ENCODE measurements around the gene PRDM16.
A peak's percentile ranks its signal among the peaks of the same experiment; 100 is the strongest.

Gene PRDM16

DNA sequence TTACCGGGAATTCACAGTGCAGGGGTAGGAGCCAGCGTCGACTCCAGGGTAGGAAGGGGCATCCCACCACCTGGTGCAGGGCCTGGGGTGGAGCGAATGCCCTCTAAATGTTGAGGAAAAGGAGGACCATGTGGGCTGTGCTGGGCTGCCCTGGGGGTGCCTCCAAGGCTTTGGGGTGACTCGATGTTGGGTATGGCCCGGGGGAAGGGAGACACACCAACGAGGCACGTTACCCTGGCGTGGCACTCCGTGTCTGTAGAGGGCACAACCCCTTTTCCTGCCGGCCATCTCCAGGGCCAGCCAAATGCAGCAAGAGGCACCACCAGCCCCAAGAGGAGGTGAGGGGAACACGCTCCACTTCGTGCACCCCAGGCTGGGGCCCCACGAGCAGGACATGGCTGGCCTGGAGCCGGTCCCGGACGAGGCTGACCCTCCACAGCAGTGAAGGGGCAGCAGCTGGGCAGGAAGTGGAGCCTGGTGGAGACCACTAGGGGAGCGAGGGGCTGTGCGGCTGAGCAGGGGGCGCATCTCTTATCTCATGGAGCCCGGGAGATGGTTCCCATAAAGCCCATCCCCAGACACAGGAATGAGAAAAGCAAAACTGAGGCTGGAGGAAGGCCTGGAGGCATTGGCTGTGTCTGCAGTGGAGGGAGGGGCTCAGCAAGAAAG is 36.5 kb upstream of the PRDM16 start:
- no peak for DNase-seq (ENCODE audit: low spot score)

DNA sequence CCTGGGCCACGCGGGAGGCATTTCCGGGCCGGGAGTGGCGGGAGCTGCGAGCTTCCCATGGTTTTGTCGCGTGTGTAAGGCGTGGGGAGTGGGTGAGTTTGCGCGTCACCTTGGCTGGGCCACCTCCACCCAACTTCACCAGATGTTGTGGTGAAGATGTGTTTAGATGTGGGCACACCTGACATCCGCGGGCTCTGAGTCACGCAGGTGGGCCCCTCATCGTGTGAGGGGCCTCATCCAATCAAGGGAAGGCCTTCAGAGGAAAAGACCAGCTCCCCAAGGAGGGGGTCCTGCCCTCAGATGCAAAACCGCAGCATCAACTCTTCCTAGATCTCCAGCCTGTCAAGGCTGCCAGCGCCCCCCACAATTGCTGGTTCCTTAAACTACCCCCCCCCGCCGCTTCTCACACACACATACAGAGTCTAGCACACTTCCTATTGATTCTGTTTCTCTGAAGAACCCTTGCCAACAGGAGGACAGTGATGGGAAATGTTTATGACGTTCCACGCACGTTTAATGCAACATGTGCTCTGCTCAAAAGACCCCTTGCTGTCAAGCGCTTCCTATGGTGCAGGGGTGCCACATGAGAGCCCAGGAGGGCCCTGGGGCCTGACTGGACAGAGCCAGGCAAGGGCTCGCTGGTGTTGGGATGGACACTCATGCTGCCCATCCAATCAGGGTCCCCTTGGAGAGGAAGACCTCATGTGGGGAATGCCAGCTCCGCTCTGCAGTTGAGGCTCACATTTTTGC is 35.8 kb upstream of the PRDM16 start:
- peak; percentile 36 for DNase-seq (ENCODE audit: low spot score)

DNA sequence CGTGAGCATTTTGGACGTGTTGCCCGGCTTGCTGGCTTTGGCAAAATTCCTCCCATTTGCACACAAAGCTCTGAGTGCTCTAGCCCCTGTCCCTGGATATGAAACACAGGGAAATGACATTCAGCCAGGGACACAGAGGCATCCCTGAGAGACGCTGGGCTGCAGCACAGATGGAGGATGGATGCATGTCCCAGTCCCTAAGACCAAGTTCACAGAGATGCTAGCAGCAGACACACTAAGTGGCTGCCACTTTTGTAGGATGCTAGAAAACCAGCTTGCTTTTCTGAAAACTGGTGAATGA is 35.3 kb upstream of the PRDM16 start:
- DNase-seq (ENCODE audit: low spot score): no peak

DNA sequence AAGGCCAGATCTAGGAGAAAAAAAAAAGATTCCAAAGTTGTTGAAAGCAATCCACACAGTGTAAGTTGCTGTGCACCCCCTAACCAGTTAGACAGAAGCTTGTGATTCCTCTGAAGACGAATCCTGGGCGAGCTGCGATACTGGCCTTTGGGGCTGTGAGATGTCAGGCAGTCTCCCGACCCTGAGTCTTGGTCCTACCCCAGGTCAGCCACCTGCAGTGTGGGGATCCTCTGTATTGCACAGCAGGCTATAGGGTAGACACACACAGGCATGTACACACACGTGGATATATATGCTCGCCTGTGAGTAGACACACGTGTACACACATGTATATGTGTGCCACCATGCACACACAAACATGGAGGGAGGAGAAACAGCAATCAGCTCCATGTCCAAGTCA is 34.8 kb upstream of the PRDM16 start:
- no peak for DNase-seq (ENCODE audit: low spot score)

GRCh38 chr1:3034728-3035562 is 34.1 kb upstream of the PRDM16 start:
- no peak for DNase-seq (ENCODE audit: low spot score)

- no peak for DNase-seq (ENCODE audit: low spot score)
These were observed 33.2 kb upstream of the PRDM16 start for GRCh38 chr1:3035563-3036446.

GRCh38 chr1:3036447-3037280 is 32.3 kb upstream of the PRDM16 start:
- DNase-seq (ENCODE audit: low spot score): no peak

DNA sequence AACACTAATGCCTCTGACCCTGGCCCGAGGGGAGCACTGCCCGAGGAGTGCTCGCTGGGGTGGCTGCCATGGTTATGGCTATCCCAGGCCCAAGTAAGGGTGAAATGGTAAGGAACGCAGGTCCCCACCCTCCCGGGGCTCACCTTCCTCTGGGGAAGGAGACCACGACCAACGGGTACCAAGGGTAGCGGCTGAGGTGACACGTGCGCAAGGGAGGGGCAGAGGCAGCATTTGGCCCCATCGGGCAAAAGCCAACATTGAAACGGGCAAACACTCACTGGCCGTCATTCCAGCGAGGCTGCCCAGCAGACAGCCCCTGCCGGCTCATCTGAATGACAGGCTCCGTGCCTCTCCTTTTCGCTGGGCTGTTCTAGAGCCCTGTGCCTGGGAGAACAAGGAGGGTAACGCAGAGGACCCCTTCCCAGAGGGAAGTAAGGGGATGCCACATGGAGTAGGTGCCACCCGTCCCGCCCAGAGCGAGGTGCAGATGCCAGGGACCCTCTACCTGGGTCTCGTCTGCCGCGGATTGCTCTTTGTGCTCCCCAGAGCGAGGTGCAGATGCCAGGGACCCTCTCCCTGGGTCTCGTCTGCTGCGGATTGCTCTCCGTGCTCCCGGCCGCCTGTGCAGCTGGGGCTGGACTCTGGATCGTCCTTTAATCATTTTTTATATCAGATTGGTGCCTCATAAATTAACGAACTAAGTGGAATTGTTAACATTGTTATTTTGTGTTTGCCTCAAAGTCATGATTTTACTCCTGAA is 31.5 kb upstream of the PRDM16 start:
- DNase-seq (ENCODE audit: low spot score): no peak

DNA sequence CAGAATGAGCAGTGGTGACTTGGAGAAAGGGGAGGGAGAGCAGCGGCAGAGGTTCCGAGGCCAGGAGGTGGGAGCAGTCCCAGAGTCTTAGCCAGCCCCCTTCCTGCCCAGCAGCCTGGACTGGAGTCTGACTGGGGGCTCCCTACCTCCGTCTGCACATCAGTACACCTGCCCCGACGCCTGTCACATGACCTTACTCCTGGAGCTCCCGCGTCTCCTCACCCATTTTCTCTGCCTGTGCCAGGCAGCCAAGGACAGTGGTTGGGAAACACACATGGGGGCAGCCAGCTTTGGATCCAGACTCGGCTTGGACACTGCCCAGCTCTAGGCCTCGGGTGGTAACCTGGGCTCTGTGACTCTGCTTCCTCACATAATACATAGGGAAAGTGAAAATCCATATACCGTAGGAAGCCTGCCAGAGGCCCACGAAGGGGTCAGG is 30.9 kb upstream of the PRDM16 start:
- no peak for DNase-seq (ENCODE audit: low spot score)

DNA sequence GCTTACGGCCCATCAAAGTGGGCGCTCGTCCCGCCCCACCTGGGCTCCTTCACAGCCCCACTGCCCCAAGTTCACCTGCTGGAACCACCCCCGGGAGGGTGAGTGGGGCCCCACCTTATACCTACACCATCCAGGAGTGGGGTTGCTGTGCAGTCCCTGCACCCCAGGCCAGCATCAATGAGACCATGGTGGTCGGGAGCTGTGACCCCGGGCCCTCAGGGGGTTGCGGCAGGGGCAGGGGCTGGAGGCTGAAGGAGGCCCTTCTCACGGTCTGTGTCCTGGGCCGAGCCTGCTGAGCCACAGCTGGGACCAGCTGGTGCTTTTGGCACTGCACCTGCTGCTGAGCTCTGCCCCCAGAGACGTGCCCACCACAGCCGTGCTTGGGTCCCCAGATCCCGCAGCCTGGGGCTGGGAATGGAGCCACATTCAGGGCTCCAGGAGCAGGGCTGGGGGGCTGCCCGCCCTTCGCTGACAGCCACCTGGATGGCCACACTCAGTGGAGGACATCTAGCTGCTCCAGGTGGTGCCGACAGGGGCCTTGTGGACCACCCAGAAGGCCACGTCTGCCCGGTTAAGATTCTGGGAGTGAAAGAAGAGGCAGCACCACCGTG is 30.3 kb upstream of the PRDM16 start:
- no peak for DNase-seq (ENCODE audit: low spot score)

GRCh38 chr1:3040004-3040403 is 29.0 kb upstream of the PRDM16 start:
- no peak for DNase-seq (ENCODE audit: low spot score)

DNA sequence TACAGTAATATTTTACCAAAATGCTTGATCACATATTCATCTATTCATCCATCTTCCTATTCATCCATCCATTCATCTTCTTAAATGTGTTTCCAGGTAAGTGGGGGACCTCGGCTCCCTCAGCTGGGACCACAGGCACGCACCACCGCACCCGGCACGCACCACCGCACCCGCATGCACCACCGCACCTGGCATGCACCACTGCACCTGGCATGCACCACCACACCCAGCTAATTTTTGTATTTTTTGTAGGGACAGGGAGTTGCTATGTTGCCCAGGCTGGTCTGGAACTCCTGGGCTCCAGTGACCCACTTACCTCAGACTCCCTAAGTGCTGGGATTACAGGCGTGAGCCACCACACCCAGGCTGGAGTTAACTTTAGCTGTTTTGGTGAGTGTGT is 26.5 kb upstream of the PRDM16 start:
- DNase-seq (ENCODE audit: low spot score): no peak

- no peak for DNase-seq (ENCODE audit: low spot score)
These were observed 19.8 kb upstream of the PRDM16 start for GRCh38 chr1:3049164-3049563.

DNA sequence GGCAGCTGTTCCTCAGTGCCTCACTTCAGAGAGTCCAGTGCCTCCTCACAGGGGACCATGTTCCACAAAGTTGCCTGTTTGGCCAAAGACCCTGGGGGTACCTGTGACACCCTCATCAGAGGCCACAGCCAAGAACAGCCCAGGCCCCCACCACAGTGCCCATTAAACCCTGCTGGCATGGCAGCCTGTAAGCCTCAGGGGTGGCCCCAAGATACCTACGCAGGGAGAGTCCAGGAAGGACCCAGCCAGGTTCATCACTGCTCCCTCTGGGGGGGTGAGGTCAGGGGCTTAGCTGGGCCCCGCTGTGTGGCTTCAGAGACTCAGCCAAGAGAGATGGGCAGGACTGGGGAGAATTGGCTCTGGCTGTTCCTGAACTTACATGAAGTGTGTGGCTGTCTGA is 19.1 kb upstream of the PRDM16 start:
- no peak for DNase-seq (ENCODE audit: low spot score)

DNA sequence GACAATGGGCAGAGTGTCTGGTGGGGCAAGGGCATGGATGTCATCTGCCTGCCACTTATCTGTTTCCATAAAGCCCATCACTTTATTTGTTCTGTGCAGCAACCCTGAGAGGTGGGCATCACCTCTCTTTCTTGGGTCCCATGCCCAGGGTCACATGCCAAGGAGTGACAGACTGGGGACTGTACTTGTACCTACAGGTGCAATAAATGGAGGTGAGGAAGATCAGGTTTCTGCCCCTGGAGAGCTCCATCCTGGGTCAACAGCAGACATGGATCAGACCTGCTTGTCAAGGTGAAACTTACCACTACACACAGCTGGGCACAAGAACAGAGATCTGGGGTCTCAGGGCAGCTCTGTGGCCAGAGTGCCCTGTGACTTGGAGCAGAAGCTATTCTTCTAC is 18.4 kb upstream of the PRDM16 start:
- DNase-seq (ENCODE audit: low spot score): no peak

DNA sequence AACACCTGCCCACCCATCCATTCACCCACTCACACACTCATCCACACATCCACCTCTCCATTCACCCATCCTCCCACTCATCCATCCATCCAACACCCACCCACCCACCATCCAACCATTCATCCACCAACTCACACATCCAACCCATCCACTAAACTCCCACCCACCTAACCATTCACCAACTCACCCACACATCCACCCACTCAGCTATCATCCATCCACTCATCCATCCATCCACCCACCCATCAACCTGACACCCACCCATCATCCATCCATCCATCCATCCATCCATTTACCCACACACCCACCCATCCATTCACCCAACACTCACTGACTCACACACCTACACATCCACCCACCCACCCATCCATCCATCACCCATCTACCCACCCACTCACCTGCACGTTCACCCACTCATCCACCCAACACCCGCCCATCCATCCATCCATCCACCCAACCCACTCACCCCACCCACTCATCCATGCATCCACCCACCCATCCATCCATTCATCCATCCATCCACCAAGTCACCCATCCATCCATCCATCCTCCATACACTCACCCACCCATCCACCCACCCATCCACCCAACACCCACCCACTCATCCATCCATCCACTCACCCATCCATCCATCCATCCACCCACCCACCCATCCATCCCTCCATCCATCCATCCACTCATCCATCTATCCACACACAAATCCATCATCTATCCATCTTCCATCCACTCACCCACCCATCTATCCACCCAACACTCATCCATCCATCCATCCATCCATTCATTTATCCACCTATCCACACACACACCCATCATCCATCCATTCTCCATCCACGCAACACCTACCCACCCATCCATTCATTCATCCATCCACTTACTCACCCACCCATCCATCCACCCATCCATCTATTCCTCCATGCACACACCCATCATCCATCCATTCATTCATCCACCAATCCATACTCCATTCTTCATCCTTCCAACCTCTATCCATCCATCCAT is 17.4 kb upstream of the PRDM16 start:
- DNase-seq (ENCODE audit: low spot score): no peak

- no peak for DNase-seq (ENCODE audit: low spot score)
These were observed 16.5 kb upstream of the PRDM16 start for GRCh38 chr1:3052501-3052900.

DNA sequence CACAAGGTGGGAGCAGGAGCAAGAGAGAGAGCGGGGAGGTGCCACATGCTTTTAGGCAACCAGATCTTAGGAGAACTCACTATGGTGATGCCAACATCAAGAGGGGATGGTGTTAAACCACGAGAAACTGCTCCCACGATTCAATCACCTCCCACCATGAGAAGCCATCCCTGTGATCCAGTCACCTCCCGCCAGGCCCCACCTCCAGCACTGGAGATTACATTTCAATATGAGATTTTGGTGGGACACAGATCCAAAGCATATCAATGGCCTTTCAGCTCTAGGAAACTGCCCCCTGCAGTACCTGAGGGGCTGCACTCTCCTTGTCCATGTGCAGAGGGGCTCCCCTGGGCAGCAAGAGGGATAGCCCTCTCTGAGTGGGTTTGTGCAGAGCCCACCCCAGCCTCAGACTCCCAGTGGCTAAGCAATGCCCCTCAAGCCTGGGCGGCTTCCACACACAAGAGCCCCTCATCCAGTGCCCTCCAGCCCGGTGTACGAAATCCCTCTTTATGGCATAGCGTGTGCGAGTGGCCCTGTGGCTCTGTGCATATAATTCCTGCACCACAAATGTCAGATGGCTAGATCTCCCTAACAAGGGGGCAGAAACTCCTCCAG is 15.5 kb upstream of the PRDM16 start:
- DNase-seq (ENCODE audit: low spot score): no peak
